SIG-M5 (cell line): Measurements from ENCODE around the gene CASZ1.

Experiments used
- DNase-seq: peaks from one replicate; lab custom pipeline; 2025; lab: John Stamatoyannopoulos, UW

CASZ1 gene

GRCh38 chr1:10597492-10598388 lies 198.7 kb downstream of the CASZ1 start:
- no peak for DNase-seq

- DNase-seq: no peak
Observed at GRCh38 chr1:10596780-10597179, 199.7 kb downstream of the CASZ1 start.

- no peak for DNase-seq
Observed at GRCh38 chr1:10594595-10595223, 201.7 kb downstream of the CASZ1 start.

GRCh38 chr1:10593750-10594149 lies 202.7 kb downstream of the CASZ1 start:
- DNase-seq: no peak

GRCh38 chr1:10592373-10592772 lies 204.1 kb downstream of the CASZ1 start:
- no peak for DNase-seq

GRCh38 chr1:10591010-10591409 lies 205.4 kb downstream of the CASZ1 start:
- no peak for DNase-seq

GRCh38 chr1:10589074-10589473 lies 207.4 kb downstream of the CASZ1 start:
- DNase-seq: no peak

GRCh38 chr1:10588640-10589039 lies 207.8 kb downstream of the CASZ1 start:
- no peak for DNase-seq
